Measurements from ENCODE around the gene C1QL1.

Gene C1QL1

DNA sequence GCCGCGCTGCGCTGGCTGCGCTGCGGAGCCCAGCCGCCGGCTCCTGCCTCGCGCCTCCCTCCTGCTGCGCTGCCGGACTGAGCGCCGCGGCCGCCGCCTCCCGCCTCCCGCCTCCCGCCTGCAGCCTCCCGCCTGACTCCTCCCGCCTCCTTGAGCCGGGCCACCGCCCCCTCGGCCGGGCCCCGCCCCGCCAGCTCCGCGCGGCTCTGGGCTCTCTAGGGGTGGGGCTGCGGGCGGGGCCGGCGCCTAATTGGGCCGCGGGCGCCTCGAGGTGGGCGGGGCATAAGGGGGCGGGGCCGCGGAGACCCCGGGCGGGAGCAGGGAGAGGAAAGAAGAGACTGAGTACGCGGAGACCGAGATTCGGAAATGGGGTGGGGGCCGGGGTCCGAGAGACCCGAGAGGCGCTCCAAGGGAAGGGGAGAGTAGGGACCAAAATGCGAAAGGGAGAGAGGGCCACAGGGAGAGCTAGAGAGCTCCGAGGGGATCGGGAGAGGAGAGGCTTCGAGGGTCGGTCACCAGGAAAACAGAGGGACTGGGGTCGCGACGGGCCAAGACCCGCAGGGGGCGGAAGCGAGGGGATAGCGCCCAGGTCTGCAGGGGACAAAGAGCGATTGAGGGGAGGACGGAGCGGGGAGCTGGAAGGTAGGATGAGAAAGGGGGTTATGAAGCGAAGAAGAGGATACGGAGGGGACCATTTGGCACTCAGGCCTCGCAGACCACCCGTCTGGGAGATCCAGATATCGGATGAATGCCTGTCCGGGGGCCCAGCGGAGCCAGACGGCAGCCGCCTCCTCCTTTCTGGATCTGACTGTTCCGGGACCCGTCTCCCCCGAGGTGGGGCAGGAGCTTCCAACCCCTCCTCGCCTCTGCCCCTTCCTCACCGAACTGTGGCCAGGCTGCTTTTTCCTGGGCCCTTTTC, at the start of gene C1QL1:
Gene C1QL1, minus strand, starts transcription at position 79 of the 919 bp plus-strand sequence. CDS start 255 bp downstream, outside the sequence.
- TF ChIP-seq, protein P1, sequence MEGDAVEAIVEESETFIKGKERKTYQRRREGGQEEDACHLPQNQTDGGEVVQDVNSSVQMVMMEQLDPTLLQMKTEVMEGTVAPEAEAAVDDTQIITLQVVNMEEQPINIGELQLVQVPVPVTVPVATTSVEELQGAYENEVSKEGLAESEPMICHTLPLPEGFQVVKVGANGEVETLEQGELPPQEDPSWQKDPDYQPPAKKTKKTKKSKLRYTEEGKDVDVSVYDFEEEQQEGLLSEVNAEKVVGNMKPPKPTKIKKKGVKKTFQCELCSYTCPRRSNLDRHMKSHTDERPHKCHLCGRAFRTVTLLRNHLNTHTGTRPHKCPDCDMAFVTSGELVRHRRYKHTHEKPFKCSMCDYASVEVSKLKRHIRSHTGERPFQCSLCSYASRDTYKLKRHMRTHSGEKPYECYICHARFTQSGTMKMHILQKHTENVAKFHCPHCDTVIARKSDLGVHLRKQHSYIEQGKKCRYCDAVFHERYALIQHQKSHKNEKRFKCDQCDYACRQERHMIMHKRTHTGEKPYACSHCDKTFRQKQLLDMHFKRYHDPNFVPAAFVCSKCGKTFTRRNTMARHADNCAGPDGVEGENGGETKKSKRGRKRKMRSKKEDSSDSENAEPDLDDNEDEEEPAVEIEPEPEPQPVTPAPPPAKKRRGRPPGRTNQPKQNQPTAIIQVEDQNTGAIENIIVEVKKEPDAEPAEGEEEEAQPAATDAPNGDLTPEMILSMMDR (conservative IDR thresholded peaks at IDR 0.05) = no peak; the same call in 1 of the 2 replicates
- TF ChIP-seq ZFX (IDR thresholded peaks at IDR 0.05) = no peak
- H3K27ac ChIP-seq = no peak within 1 kb of the TSS

DNA sequence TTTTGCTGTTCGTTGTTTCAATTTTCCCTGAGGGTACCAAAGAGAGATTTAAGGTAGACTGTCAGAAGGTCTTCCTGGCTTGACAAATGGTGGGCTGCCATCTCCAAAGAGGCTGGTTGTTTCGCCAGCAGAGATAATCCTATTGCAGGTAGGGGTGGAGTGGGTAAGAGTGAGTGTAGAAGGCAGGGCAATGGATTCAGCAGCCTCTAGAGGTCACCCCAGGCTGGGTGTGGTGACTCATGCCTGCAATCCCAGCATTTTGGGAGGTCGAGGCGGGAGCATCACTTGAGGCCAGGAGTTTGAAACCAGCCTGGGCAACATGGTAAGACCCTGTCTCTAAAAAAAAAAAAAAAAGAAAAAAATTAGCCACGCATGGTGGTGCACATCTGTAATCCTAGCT, 48.7 kb upstream of the C1QL1 start:
- TF ChIP-seq ZFX (IDR thresholded peaks at IDR 0.05) = no peak
- TF ChIP-seq, protein P1 (conservative IDR thresholded peaks at IDR 0.05) = no peak; the same call in 1 of the 2 replicates

DNA sequence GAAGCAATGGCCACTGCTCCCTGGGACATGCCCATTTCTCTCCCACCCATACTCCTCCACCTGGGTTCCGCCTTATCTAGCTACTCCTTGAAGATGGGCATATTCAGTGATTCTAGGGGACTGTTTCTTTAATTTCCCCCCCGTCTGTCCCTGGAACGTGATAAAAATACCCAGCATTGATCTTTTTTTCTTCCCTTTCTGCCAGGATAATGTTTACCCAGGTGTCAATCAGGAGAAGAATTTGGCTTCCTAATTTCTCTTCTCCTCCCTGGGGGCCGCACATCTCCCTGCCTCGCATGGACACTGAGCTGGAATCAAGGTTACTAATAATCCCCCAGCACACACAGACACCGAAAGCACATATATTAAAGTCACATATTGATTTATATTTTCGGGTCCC, 48.1 kb upstream of the C1QL1 start:
- H3K27ac ChIP-seq = no peak overlapping the region
- TF ChIP-seq, protein P1 (conservative IDR thresholded peaks at IDR 0.05) = no peak
- TF ChIP-seq ZFX (IDR thresholded peaks at IDR 0.05) = no peak

More for the DNA sequence above, 48.7 kb upstream of the C1QL1 start:
- no peak overlapping the region for H3K27ac ChIP-seq

DNA sequence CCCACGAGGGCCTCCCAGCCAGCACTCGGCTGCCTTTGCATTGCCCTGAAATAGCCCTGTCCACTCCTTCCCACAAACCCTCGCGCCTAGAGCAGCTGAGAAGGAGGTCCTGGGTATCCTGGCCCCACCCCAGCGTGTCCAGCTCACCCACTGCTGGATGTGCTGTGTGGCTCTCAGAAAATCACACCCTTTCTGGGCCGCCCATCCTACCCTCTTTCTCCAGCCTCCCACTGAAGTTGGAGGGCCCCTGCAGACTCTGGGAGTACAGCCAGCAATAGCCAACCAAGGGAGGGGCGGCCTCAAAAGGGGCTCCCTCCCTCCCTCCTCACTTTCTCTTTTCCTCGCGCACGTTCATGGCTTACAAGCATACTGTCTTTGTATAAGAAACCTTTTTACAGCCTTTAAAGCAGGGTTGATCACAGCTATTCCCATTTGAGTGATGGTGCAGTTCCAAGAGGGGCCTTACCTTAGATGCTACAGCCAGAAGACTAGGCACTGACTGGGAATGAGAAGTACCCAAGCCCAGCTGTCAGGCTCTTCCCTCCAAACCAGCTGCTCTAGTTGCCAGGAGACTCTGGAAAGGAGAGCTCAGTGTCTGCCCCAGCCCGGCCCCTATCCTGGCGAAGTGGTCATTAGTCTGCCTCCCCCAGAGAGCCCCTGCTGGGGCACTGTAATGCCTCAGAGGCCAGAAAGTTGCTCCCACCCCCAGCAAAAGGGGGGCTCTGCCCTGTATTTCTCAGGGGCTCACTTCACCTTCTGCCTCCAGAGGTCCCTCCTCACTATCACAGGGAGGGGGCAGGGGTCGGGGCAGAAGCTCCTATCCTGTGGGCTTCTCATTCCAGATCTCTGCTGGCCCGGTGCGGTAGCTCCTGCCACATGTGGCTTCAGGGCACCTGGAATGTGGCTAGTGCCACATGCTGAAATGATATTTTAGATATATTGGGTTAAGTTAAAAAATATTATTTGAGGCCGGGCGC, 45.2 kb upstream of the C1QL1 start:
- no peak overlapping the region for H3K27ac ChIP-seq
- no peak for TF ChIP-seq ZFX (IDR thresholded peaks at IDR 0.05)
- TF ChIP-seq, protein P1 (conservative IDR thresholded peaks at IDR 0.05) = no peak

DNA sequence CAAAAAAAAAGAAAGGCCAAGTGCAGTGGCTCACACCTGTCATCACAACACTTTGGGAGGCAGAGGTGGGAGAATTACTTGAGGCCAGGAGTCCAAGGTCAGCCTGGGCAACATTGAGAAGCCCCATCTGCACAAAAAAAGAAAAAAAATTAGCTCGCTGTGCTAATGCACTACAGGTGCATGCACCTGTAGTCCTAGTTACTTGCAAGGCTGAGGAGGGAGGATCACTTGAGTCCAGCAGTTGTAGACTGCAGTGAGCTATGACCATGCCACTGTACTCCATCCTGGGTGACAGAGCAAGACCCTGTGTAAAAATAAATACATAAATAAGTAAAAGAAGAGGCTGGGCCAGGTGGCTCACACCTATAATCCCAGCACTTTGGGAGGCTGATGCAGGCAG, 43.7 kb upstream of the C1QL1 start:
- no peak overlapping the region for H3K27ac ChIP-seq
- TF ChIP-seq, protein P1 (conservative IDR thresholded peaks at IDR 0.05) = no peak
- no peak for TF ChIP-seq ZFX (IDR thresholded peaks at IDR 0.05)

DNA sequence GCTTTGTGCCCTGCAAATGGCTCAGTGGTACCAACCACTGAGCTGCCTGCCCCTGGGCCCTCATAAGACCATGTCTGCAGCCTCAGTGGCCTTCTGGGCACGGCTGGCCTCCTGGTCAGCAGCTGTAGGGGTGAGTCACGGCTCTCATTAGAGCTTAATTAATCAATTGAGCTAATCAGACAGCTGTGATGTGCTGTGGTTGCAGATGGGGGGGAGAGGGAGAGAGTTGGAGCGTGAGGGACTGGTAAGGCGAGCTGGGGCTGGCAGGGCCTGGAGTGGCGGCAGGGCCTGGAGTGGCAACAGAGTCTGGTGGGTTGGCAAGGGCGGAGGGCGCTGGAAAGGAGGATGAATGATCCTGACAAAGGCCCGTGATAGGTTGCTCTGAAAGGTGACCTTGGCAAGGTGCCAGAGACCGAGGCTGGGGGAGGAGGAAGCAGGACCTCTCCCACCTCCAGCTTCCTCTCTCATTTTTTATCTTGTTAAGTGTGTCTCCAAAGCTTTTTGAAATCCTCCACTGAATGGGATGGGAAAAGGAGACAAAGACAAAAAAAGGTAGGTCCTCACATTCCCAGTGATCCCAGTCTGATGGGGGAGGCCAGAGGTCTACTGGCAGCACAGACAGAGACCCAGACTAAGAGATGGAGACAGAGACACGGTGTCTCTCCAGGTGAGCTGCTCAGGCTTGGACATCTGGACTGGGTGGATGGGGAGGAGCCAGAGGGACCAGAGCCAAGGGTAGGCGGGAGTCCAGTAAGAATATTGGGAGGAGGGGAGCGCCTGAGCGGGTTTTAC, 41.8 kb upstream of the C1QL1 start:
- TF ChIP-seq, protein P1 (conservative IDR thresholded peaks at IDR 0.05) = no peak
- no peak for TF ChIP-seq ZFX (IDR thresholded peaks at IDR 0.05)
- H3K27ac ChIP-seq = no peak overlapping the region

All from C4-2B (cell line).